AML-193 (cell line): Measurements from ENCODE around the gene RGR.
"Not testable (repeated sequence)": the region's sequence is repeated elsewhere in the genome, so short reads cannot be mapped to it uniquely, and the experiment has no call there.

Source experiments
- DNase-seq, 2 experiments: peaks; one replicate each; lab custom pipeline; 2025; lab: John Stamatoyannopoulos, UW

RGR gene

DNA sequence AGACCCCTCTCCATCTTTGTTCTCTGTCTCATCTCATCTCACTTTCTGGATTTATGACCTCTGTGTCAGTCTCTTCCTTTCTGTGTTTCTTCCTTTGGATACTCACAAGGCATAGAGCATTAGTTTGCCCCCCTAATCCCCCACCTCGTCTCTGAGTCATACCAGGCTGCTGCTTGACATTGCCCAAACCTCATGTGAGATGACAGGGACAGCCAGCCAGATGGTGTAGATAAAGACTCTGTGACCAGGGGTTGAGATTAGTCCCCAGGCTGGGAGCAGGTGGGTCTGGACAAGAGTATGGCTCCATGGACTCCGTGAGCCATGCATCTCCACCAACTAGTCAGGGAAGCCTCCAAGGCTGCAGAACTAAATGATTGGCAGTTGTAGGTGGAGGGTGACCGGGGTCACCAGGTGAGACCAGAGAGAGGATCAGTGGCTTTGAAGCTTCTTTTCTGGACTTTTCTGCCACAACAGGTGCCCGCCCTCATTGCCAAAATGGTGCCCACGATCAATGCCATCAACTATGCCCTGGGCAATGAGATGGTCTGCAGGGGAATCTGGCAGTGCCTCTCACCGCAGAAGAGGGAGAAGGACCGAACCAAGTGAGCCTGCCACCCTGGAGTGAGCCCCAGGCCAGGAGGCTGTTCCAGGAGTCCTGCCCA lies 13.3 kb downstream of the RGR start:
- DNase-seq, result no peak

DNA sequence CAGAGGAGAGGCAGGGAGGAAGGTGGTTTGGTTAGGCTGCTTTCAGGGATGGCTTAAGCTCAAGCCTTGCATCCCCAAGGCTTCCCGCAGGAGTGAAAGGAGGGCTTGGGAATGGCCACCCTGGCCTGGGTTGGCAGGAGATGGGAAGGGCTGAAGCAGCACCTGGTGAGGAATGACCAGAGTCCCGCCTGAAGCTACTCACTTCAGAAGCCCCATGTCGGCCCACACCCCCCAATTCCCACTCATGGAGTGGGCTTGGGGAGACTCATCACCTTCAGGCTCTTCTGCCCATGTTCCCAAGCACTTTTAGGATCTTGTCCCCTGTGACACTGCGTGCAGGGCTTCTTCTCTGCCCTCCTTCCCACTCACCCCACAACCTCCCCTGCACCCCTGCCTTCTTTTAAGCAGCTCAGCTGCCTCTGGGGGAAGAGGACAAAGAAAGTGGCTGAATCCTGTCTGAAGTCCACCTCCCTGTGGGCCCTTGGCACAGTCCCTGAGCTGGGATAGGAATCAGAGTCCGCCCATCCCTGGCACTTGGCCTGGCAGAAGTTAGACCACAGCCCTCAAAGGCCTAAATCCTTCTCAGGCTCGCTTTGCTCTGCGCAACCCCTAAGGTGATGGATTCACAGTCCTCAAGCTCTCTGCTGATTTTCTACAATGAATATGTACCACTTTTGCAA lies 16.5 kb downstream of the RGR start:
- no peak for DNase-seq

- no peak for DNase-seq
These were observed 17.5 kb downstream of the RGR start for GRCh38 chr10:84262190-84262956.

DNA sequence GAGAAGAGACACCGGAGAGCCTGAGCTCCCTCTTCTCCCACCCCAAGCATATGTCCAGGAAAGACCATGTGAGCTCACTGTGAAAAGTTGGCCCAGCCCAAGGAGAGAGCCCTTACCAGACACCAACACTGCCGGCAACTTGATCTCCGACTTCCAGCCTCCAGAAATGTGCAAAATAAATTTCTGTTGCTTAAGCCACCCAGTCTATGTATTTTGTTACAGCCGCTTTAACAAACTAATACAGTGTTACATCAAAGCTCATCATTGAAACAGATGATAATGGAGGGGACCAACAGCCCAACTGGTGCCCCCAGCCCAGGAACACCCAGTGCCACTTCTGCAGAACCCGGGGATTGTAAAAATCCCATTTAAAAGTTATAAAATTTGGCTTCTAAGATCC lies 18.9 kb downstream of the RGR start:
- no peak for DNase-seq

DNA sequence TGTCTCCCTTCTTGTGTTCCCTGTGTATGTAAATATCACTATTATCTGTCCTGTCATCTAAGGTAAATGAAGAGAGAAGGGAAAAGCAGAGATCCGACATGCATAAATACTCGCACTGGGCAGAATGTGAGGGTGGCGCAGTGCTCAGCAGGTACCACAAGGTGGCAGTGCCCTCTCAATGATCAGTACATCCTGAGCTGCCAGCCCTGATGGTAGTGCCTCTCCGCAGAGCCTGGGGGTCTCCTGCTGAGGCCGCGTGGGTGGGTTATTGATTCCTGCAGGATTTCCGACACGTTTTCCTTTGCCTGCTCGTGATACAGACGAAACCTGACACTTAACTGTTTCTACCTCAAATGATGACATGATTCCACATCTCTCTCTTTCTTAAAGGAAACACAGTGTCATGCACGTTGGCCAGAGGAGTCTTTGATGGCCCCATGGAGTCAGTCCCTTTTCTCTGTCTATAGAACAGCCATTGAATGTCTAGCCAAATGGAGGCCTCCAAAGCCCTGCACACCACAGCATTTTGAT lies 19.8 kb downstream of the RGR start:
- DNase-seq, result peak; percentile 26 to 57

- DNase-seq, result no peak
These were observed 20.6 kb downstream of the RGR start for GRCh38 chr10:84265418-84265817.

GRCh38 chr10:84267503-84268126 lies 22.8 kb downstream of the RGR start:
- peak; percentile 5 to 7 for DNase-seq

GRCh38 chr10:84269162-84269561 lies 24.3 kb downstream of the RGR start:
- DNase-seq, result no peak

GRCh38 chr10:84269773-84270172 lies 24.9 kb downstream of the RGR start:
- no peak for DNase-seq

- DNase-seq, result no peak
These were observed 25.9 kb downstream of the RGR start for GRCh38 chr10:84270708-84271107.

- not testable (repeated sequence) for DNase-seq
These were observed 35.1 kb downstream of the RGR start for GRCh38 chr10:84279876-84280475.

DNA sequence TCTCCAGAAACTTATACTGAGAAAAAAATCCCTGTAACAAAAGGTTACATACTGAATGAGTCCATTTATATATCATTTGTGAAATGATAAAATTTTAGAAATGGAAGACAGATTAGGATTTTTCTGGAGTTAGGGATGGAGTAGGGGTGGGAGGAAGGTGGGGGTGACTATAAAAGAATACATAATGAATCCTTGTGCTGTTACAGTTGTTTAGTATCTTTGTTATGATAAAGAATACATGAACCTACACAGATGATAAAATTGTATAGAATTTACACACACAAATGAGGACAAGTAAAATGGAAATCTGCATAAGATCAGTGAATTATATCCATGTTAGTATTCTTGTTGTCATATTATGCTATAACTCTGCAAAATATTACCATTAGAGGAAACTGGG lies 41.8 kb downstream of the RGR start:
- no peak for DNase-seq

GRCh38 chr10:84288151-84288550 lies 43.3 kb downstream of the RGR start:
- DNase-seq, result no peak

DNA sequence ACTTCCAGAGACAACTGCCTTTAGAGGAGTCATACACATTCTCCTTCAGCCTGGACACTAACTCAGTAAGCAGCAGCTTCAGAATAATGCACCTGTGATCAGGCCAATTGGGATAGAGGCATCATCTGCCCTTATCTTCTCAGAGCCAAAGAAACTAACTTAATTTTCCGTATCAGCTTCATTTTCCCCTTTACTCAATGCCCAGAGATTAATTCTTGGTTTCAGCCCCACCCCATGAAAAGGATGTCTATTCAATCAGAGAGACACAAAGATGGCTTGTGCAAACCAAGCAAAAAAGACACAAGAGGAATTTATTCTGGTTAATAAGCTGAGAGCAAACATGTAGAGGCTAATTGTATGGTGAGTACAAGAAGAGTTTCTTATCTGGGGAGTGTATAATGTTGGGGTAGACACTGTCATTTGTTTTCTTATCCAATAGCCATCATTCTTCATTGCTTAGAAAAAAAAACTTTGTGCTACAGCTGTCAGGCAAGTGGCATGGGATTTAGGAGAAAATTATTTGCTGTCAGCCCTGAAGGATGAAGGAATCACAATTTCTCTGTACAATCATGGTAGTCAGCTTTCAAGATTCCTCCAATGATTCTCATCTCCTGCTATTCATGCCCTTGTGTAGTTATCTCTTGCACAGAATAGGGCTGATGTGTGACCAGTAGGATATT lies 44.8 kb downstream of the RGR start:
- DNase-seq, result no peak

- DNase-seq, result no peak
These were observed 45.4 kb downstream of the RGR start for GRCh38 chr10:84290235-84290634.

DNA sequence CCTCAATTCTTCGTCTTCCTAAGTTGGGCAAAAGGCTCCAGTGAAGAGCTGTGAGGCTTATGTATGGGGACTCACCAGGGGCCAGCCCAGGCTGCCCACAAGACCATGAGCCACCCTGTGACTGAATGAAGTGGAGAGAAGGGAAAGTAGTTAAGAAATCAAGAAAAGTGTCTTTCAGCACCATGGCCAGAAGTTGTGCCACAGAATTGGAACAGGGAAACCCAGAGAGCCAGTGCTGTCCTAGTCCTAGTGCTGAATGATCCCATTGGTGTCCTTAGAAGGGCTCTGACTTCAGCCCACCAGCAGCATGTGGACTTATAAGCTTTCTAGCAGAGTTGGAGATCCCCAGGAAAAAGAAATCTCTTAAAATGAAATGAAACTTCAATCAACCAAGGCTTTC lies 46.5 kb downstream of the RGR start:
- peak in 1 of 2 experiments; percentile 3 for DNase-seq

- DNase-seq, result no peak
These were observed 47.6 kb downstream of the RGR start for GRCh38 chr10:84292502-84292901.

DNA sequence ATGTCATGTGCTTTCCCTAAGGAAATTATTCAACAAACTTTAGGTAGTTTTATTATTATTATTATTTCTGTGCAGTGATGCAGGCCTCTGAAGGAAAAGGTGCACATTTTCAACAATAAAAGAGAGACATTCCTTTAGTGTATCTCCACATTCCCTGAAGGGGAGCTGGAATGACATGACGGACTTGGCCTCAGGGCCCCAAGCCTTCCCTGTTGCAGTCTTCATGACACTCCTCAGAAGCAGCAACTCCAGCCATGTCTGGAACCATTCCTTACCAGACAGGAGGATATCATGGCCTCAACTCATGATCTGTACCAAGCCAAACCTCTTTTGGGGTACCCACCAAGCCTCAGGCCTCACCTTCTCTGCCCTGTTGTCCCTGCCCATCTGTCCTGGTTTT lies 48.3 kb downstream of the RGR start:
- no peak for DNase-seq

GRCh38 chr10:84293574-84294016 lies 48.7 kb downstream of the RGR start:
- DNase-seq, result no peak

DNA sequence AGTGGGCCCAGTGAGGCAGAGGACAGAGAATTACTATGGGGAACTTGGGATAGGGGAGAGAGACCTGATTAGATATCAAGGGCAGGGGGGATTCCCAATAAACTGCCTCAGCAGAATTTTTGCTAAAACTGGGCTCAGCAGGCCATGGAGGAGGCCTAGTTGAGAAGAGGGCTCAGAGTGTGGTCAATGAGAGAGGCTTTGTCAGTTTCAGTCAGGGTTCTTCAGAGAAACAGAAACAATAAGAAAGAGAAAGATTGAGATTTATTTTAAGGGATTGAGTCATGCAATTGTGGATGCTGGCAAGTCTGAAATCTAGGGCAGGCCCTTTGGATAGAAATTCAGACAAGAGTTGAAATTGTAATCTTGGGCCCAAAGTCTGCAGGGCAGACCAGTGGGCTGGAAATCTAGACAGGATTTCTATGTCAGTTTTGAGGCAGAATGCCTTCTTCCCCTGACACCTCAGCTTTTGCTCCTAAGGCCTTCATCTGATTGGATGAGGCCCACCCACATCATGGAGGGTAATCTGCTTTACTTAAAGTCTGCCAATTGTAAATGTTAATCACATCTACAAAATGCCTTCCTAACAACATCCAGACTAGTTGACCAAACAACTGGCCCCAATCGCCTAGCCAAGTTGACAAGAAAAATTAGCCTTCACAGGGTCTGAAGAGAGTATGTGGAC lies 50.1 kb downstream of the RGR start:
- DNase-seq, result no peak
